ENCODE data around the gene DPYSL4.

DNA sequence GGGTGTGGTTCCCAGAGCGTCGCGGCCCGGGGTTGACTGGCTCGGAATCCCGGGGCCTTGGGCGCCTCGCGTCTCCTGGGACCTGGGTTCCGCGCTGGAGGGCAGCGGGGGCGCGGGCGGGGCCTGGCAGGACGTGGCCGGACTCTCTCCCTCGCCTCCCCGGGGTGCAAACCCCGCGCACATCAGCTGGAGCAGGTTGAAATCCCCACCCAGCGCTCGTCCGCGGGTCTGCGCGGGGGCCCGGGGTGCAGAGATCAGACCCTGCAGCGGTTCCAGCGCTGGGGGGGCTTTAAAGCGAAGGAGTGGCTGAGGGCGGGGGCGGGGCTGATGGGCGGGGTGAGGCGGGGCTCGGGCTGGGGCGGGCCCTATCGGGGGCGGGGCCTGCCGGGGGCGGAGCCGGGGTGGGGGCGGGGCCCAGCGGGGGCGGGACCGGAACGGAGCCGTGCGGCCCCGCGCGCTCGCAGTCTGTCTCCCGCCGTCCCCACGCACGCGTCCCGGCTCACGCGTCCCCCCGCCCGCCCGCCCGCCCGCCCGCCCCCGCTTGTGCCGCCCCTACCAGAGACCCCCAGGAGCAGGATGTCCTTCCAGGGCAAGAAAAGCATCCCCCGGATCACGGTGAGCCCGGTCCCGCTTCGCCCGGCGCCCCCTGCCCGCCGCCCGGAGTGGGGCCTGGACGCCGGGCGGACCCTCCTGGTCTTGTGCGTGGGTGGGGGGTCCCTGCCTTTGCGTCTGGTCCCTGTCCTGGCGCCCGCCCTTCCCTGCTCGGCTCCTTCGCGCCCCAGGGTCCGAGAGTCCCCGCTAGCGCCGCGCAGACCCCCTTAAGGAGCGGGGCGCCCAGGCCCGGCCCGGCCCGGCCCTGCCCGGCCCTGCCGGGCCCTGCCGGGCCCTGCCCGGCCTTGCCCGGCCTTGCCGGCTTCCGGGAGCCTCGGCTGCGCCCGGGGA lies at the start of gene DPYSL4:
- TF ChIP-seq, protein P1, sequence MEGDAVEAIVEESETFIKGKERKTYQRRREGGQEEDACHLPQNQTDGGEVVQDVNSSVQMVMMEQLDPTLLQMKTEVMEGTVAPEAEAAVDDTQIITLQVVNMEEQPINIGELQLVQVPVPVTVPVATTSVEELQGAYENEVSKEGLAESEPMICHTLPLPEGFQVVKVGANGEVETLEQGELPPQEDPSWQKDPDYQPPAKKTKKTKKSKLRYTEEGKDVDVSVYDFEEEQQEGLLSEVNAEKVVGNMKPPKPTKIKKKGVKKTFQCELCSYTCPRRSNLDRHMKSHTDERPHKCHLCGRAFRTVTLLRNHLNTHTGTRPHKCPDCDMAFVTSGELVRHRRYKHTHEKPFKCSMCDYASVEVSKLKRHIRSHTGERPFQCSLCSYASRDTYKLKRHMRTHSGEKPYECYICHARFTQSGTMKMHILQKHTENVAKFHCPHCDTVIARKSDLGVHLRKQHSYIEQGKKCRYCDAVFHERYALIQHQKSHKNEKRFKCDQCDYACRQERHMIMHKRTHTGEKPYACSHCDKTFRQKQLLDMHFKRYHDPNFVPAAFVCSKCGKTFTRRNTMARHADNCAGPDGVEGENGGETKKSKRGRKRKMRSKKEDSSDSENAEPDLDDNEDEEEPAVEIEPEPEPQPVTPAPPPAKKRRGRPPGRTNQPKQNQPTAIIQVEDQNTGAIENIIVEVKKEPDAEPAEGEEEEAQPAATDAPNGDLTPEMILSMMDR (CRISPR knock-in tag; IDR thresholded peaks at IDR 0.05) = no peak
- TF ChIP-seq EZH2 (conservative IDR thresholded peaks at IDR 0.05; ENCODE audit: low read depth, low read length) (no peak), NFIB (CRISPR knock-in tag; IDR thresholded peaks at IDR 0.05; ENCODE audit: borderline replicate concordance) (no peak), TGIF2 (CRISPR knock-in tag; IDR thresholded peaks at IDR 0.05) (no peak), ZKSCAN8 (CRISPR knock-in tag; IDR thresholded peaks at IDR 0.05; ENCODE audit: borderline replicate concordance) (no peak), CBX2 (IDR thresholded peaks at IDR 0.05; ENCODE audit: low read depth, low read length) (no peak), CBX2 (CRISPR knock-in tag; IDR thresholded peaks at IDR 0.05; ENCODE audit: low read depth) (no peak), NR3C1 (CRISPR knock-in tag; IDR thresholded peaks at IDR 0.05) (no peak), RXRA (CRISPR knock-in tag; IDR thresholded peaks at IDR 0.05) (no peak)
- TF ChIP-seq, protein P2, sequence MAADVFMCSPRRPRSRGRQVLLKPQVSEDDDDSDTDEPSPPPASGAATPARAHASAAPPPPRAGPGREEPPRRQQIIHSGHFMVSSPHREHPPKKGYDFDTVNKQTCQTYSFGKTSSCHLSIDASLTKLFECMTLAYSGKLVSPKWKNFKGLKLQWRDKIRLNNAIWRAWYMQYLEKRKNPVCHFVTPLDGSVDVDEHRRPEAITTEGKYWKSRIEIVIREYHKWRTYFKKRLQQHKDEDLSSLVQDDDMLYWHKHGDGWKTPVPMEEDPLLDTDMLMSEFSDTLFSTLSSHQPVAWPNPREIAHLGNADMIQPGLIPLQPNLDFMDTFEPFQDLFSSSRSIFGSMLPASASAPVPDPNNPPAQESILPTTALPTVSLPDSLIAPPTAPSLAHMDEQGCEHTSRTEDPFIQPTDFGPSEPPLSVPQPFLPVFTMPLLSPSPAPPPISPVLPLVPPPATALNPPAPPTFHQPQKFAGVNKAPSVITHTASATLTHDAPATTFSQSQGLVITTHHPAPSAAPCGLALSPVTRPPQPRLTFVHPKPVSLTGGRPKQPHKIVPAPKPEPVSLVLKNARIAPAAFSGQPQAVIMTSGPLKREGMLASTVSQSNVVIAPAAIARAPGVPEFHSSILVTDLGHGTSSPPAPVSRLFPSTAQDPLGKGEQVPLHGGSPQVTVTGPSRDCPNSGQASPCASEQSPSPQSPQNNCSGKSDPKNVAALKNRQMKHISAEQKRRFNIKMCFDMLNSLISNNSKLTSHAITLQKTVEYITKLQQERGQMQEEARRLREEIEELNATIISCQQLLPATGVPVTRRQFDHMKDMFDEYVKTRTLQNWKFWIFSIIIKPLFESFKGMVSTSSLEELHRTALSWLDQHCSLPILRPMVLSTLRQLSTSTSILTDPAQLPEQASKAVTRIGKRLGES (CRISPR knock-in tag; IDR thresholded peaks at IDR 0.05; ENCODE audit: borderline replicate concordance) = no peak
- TF ChIP-seq, protein P3, sequence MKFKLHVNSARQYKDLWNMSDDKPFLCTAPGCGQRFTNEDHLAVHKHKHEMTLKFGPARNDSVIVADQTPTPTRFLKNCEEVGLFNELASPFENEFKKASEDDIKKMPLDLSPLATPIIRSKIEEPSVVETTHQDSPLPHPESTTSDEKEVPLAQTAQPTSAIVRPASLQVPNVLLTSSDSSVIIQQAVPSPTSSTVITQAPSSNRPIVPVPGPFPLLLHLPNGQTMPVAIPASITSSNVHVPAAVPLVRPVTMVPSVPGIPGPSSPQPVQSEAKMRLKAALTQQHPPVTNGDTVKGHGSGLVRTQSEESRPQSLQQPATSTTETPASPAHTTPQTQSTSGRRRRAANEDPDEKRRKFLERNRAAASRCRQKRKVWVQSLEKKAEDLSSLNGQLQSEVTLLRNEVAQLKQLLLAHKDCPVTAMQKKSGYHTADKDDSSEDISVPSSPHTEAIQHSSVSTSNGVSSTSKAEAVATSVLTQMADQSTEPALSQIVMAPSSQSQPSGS (CRISPR knock-in tag; IDR thresholded peaks at IDR 0.05) = no peak
